Activated naive CD4-positive, alpha-beta T cell treated with anti-CD3 and anti-CD28 coated beads, Interleukin-2, amount 50 U/mL, for 72 hours (primary cell): ENCODE results near the gene TRIO. TPM values are rescaled to one million over a fixed set of nuclear protein-coding genes. Genes with fewer than 3 reads are reported as not detected.
A peak's percentile ranks its signal among the peaks of the same experiment; 100 is the strongest.

Source experiments
- ATAC-seq, 2 donors: fragments of 150-1000 bp; cut with Tn5 transposase; 2 replicates each; pipeline ENCODE4 v1.10.0; 2021; ENCODE audit warnings: mild to moderate bottlenecking in 2 of 2, moderate library complexity in 2 of 2
- DNase-seq, 2 donors: peaks; one replicate each; pipeline ENCODE4 v3.0.0; 2021 to 2022; ENCODE audit warnings: low spot score in 2 of 2
- H3K27ac Mint-ChIP-seq, 2 donors: one replicate each; pipeline ENCODE4 v1.8.0; 2022; ENCODE audit warnings: mild to moderate bottlenecking in 2 of 2, mixed read lengths in 2 of 2
- H3K36me3 Mint-ChIP-seq, 2 donors: one replicate each; pipeline ENCODE4 v1.8.0; 2022; ENCODE audit warnings: mixed read lengths in 2 of 2
- H3K9me3 Mint-ChIP-seq, 2 donors: one replicate each; pipeline ENCODE4 v1.8.0; 2022; ENCODE audit warnings: mixed read lengths in 2 of 2
- total RNA-seq, 2 donors: library from RNA; stranded (reverse); gene quantifications; one replicate each; pipeline ENCODE4 v1.2.3, GENCODE V29; 2022

The TRIO gene
- total RNA-seq, 2 donors from 2014 or later: 13.3 to 18.2 TPM

- no peaks in the 10 kb centered on the region for H3K36me3 Mint-ChIP-seq
- H3K27ac Mint-ChIP-seq: no peak overlapping the region
- H3K9me3 Mint-ChIP-seq: no peaks in the 10 kb centered on the region
- ATAC-seq (no peak), DNase-seq (no peak)
These were observed 331.9 kb downstream of the TRIO start for GRCh38 chr5:14475045-14475444.

DNA sequence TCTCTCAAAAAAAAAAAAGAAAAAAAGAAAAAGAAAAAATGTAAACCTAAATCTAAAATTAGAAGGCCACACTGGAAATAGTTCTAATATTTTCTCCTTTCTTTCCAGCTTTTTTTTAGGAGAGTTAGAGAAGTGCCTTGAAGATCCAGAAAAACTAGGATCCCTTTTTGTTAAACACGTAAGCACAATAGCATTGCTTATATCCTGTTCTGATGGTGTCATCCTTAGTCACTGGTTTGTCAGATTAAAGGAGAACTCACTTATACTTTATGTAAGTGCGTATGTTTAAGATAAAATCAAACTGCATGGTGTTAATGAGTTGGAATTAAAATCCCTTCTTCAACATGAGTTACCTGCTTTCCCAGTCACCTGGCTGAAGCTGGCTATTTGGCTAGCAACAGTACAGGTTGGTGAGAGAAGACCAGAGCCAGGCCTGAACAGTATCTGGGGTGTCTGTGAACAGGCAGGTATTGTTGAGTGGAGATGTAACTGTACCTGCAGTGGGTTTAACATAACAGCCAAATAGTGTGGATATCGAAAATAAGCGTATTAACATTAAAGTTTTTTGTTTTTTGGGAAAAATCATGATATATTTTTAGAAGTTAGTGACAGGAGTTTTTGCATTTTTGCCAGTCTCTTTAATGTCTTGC, 333.8 kb downstream of the TRIO start:
- DNase-seq: no peak
- H3K27ac Mint-ChIP-seq: peak overlapping the region in 1 of 2 donors; percentile 62
- no peak for ATAC-seq
- H3K9me3 Mint-ChIP-seq: no peaks in the 10 kb centered on the region
- no peaks in the 10 kb centered on the region for H3K36me3 Mint-ChIP-seq

GRCh38 chr5:14479143-14479696, 336.1 kb downstream of the TRIO start:
- ATAC-seq (peak; percentile 39 to 87), DNase-seq (no peak)
- no peaks in the 10 kb centered on the region for H3K9me3 Mint-ChIP-seq
- H3K27ac Mint-ChIP-seq: peak overlapping the region in 1 of 2 donors; percentile 50
- H3K36me3 Mint-ChIP-seq: no peaks in the 10 kb centered on the region

DNA sequence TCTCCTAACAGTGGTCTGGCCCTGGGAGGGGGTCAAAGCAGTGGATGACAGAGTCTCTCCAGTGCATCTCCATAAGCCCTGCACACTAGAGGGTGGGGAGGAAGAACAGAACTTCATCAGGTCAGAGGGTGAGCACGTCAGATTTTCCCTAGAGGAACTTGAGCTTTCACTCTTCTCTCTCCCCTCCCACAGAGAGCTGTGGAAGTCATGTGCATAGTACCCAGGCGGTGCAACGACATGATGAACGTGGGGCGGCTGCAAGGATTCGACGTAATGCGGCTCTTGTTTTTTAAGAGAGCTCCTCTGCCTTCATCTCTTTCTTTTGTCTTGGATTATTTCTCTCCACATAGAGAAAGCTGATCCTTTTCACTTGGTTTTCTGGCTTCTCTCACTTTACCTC, 338.2 kb downstream of the TRIO start:
- no peak for ATAC-seq
- Mint-ChIP-seq H3K9me3 (no peaks in the 10 kb centered on the region), H3K36me3 (no peaks in the 10 kb centered on the region), H3K27ac (no peak overlapping the region)
- DNase-seq: no peak

- no peak for ATAC-seq
- H3K36me3 Mint-ChIP-seq: no peaks in the 10 kb centered on the region
- H3K27ac Mint-ChIP-seq: no peak overlapping the region
- DNase-seq: no peak
- H3K9me3 Mint-ChIP-seq: no peaks in the 10 kb centered on the region
These were observed 338.9 kb downstream of the TRIO start for GRCh38 chr5:14482085-14482484.

DNA sequence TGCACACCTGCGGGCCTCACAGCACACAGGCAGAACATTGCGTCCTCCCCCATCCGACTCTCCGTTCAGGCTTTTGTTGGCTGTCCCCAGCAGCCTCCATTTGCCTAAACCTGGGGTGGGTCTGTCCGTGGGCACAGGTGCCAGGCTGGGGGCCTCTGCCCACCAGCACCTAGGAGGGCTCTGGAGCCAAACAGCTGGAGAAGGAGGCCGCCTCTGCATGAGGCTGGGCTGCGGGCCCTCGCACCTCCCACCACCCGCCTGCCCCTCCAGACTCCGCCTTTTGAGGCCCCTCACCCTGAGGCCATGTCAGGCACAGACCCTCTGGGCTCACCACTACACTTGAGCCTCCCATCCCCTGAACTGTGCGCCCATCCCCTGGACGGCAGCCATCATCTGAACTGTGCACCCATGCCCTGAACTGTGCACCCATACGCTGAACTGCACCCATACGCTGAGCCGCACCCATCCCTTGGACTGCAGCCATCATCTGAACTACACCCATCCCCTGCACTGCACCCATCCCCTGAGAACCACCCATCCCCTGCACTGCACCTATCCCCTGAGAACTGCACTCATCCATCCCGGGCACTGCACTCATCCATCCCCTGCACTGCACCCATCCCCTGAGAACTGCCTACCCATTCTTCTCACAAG, 340.5 kb downstream of the TRIO start:
- no peak overlapping the region for H3K27ac Mint-ChIP-seq
- ATAC-seq: no peak
- no peak for DNase-seq
- H3K9me3 Mint-ChIP-seq: peaks cover 3 to 5% of the 10 kb centered on the region in 2 donors
- peaks cover 0 to 5% of the 10 kb centered on the region in 2 donors for H3K36me3 Mint-ChIP-seq

GRCh38 chr5:14486486-14486885, 343.3 kb downstream of the TRIO start:
- DNase-seq: no peak
- no peak overlapping the region for H3K27ac Mint-ChIP-seq
- no peak for ATAC-seq
- H3K9me3 Mint-ChIP-seq: peaks cover 4 to 5% of the 10 kb centered on the region in 2 donors
- peaks cover 0 to 6% of the 10 kb centered on the region in 2 donors for H3K36me3 Mint-ChIP-seq

DNA sequence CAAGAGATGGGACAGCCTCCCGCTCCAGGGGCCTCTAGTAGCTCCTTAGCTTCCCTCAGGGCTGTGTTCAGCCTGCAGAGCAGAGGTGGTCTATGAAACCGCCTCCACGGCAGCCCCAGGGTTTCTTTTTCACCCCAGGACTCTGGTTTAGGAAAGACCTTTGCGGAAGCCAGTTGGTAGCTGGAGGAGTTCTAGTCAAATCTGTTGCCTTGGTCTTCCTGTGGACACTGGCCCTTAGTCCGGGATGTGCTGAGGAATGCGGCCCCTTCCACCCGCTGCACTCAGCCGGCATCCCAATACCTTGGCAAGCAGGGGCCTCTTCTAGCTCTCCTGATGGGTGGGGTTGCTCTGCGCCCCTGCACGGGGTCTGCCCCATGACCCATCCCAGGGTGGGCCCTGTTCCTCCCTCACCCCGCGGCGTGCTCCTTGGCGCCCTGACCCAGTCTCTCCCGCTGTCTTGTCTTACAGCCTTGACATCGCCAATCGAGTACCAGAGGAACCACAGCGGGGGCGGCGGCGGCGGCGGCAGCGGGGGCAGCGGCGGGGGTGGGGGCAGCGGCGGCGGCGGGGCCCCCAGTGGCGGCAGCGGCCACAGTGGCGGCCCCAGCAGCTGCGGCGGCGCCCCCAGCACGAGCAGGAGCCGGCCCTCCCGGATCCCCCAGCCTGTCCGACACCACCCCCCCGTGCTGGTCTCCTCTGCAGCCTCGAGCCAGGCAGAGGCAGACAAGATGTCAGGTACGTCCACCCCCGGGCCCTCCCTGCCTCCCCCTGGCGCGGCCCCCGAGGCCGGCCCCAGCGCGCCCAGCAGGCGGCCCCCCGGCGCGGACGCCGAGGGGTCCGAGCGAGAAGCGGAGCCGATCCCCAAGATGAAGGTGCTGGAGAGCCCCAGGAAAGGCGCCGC, 344.1 kb downstream of the TRIO start:
- DNase-seq: no peak

GRCh38 chr5:14487897-14488570, 344.9 kb downstream of the TRIO start:
- DNase-seq: no peak
- no peak overlapping the region for H3K27ac Mint-ChIP-seq
- peaks cover 4 to 5% of the 10 kb centered on the region in 2 donors for H3K9me3 Mint-ChIP-seq
- no peak for ATAC-seq
- H3K36me3 Mint-ChIP-seq: peaks cover 0 to 6% of the 10 kb centered on the region in 2 donors

More for the DNA sequence above, 344.1 kb downstream of the TRIO start:
- no peak for ATAC-seq
- no peak overlapping the region for H3K27ac Mint-ChIP-seq
- peaks cover 0 to 6% of the 10 kb centered on the region in 2 donors for H3K36me3 Mint-ChIP-seq
- H3K9me3 Mint-ChIP-seq: peaks cover 4 to 5% of the 10 kb centered on the region in 2 donors

DNA sequence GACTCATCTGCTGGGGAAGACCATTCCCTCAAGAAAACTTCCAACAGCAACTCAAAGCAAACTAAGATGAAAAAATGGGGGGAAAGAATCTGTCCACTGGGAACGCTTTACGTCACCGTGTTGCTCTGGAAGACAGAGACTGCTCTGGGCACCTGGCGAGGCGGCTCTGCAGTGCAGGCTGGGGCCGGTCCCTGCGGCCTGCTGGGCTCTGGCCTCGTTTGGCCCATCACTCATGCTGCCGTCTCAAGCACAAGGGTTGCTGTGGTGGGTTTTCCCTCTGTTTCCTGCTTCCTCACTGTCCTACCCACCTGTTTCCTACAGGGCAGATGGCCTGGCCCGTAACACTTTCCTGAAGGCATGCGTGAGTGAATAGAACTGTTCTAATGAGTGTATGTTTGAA, 345.6 kb downstream of the TRIO start:
- Mint-ChIP-seq H3K9me3 (peaks cover 4 to 5% of the 10 kb centered on the region in 2 donors), H3K27ac (no peak overlapping the region), H3K36me3 (peaks cover 0 to 6% of the 10 kb centered on the region in 2 donors)
- DNase-seq (no peak), ATAC-seq (no peak)

- no peak for ATAC-seq
- Mint-ChIP-seq H3K27ac (no peak overlapping the region), H3K9me3 (peaks cover 4 to 5% of the 10 kb centered on the region in 2 donors), H3K36me3 (peaks cover 0 to 6% of the 10 kb centered on the region in 2 donors)
- DNase-seq: no peak
These were observed 346.5 kb downstream of the TRIO start for GRCh38 chr5:14489643-14490042.

- DNase-seq: no peak
- Mint-ChIP-seq H3K9me3 (peaks cover 4 to 5% of the 10 kb centered on the region in 2 donors), H3K27ac (no peak overlapping the region), H3K36me3 (peaks cover 0 to 6% of the 10 kb centered on the region in 2 donors)
- ATAC-seq: no peak
These were observed 347.2 kb downstream of the TRIO start for GRCh38 chr5:14490309-14490711.

- Mint-ChIP-seq H3K9me3 (peaks cover 4 to 5% of the 10 kb centered on the region in 2 donors), H3K27ac (no peak overlapping the region), H3K36me3 (peaks cover 0 to 6% of the 10 kb centered on the region in 2 donors)
- DNase-seq: no peak
- ATAC-seq: no peak
These were observed 348.1 kb downstream of the TRIO start for GRCh38 chr5:14491015-14491915.

GRCh38 chr5:14492331-14492964, 349.3 kb downstream of the TRIO start:
- Mint-ChIP-seq H3K36me3 (peaks cover 0 to 6% of the 10 kb centered on the region in 2 donors), H3K9me3 (peaks cover 4 to 5% of the 10 kb centered on the region in 2 donors), H3K27ac (no peak overlapping the region)
- no peak for DNase-seq
- no peak for ATAC-seq

GRCh38 chr5:14495301-14495700, 352.2 kb downstream of the TRIO start:
- DNase-seq: no peak
- no peaks in the 10 kb centered on the region for H3K9me3 Mint-ChIP-seq

More at GRCh38 chr5:14495301-14495700, 352.2 kb downstream of the TRIO start:
- H3K36me3 Mint-ChIP-seq: no peaks in the 10 kb centered on the region
- no peak overlapping the region for H3K27ac Mint-ChIP-seq
- no peak for ATAC-seq
